ENCODE measurements around the gene CAPN3.

The CAPN3 gene

GRCh38 chr15:42401544-42402454 is 42.5 kb downstream of the CAPN3 start:
- DNase-seq = no peak

- DNase-seq = no peak
Observed at GRCh38 chr15:42402455-42403205, 43.3 kb downstream of the CAPN3 start.

- no peak for DNase-seq
Observed at GRCh38 chr15:42403389-42403788, 44.1 kb downstream of the CAPN3 start.

GRCh38 chr15:42404461-42405235 is 45.3 kb downstream of the CAPN3 start:
- DNase-seq = no peak

GRCh38 chr15:42405863-42406482 is 46.7 kb downstream of the CAPN3 start:
- DNase-seq = no peak

- no peak for DNase-seq
Observed at GRCh38 chr15:42408178-42408577, 48.9 kb downstream of the CAPN3 start.

GRCh38 chr15:42409011-42409410 is 49.7 kb downstream of the CAPN3 start:
- DNase-seq = no peak

GRCh38 chr15:42411884-42412283 is 52.6 kb downstream of the CAPN3 start:
- no peak for DNase-seq

- DNase-seq = no peak
Observed at GRCh38 chr15:42413920-42414319, 54.6 kb downstream of the CAPN3 start.

- no peak for DNase-seq
Observed at GRCh38 chr15:42419369-42419768, 60.1 kb downstream of the CAPN3 start.

- DNase-seq = no peak
Observed at GRCh38 chr15:42421376-42421775, 62.1 kb downstream of the CAPN3 start.

GRCh38 chr15:42427429-42428223 is 68.3 kb downstream of the CAPN3 start:
- DNase-seq = no peak

- DNase-seq = no peak
Observed at GRCh38 chr15:42444415-42445063, 85.2 kb downstream of the CAPN3 start.

GRCh38 chr15:42445551-42445950 is 86.2 kb downstream of the CAPN3 start:
- no peak for DNase-seq

- DNase-seq = no peak
Observed at GRCh38 chr15:42447599-42447998, 88.3 kb downstream of the CAPN3 start.

- DNase-seq = no peak
Observed at GRCh38 chr15:42448281-42448680, 89.0 kb downstream of the CAPN3 start.

GRCh38 chr15:42449770-42450424 is 90.6 kb downstream of the CAPN3 start:
- no peak for DNase-seq

GRCh38 chr15:42450425-42450790 is 91.1 kb downstream of the CAPN3 start:
- DNase-seq = no peak

- DNase-seq = no peak
Observed at GRCh38 chr15:42453826-42454225, 94.5 kb downstream of the CAPN3 start.

GRCh38 chr15:42456531-42456930 is 97.2 kb downstream of the CAPN3 start:
- no peak for DNase-seq

- no peak for DNase-seq
Observed at GRCh38 chr15:42456971-42457370, 97.7 kb downstream of the CAPN3 start.
